K562 (cell line): Measurements from ENCODE around the gene USHBP1. TPM values are rescaled to one million over a fixed set of nuclear protein-coding genes. Genes with fewer than 3 reads are reported as not detected.

Experiments used
- DNMT1 ChIP-seq: fragments of 450-650 bp; IDR thresholded peaks from 2 replicates; pipeline ENCODE4 v1.6.1; 2016; ENCODE audit warnings: antibody characterized with exemption, mild to moderate bottlenecking
- ELF1 ChIP-seq: fragments of 200-800 bp; sonication (Bioruptor generic); IDR thresholded peaks from 2 replicates; pipeline ENCODE4 v1.6.1; 2016; ENCODE audit warnings: missing genetic modification characterization, missing compliant biosample characterization
- FOS ChIP-seq: IDR thresholded peaks from 3 replicates; pipeline ENCODE4 v1.6.1; 2011; ENCODE audit not compliant: insufficient read length; ENCODE audit errors: extremely low read depth
- NR4A1 ChIP-seq, 2 experiments: fragments of 250-450 bp in 1 of 2; fragments of 450-650 bp in 1 of 2; sonication (Bioruptor Pico) in 1 of 2; IDR thresholded peaks; 2 replicates each; pipeline versions ENCODE4 v1.4.0 to v1.6.1; 2016 to 2020; ENCODE audit warnings: mild to moderate bottlenecking in 2 of 2, missing compliant biosample characterization in 1 of 2, missing genetic modification characterization in 1 of 2, moderate library complexity in 1 of 2
- PBX2 ChIP-seq, 2 experiments: IDR thresholded peaks in 1 of 2; conservative IDR thresholded peaks in 1 of 2; 2 replicates each; pipeline ENCODE4 v1.6.1; 2016; ENCODE audit warnings: low read depth in 2 of 2, mild to moderate bottlenecking in 1 of 2, missing compliant biosample characterization in 1 of 2, missing genetic modification characterization in 1 of 2, moderate library complexity in 1 of 2
- PKNOX1 ChIP-seq: fragments of 450-650 bp; IDR thresholded peaks from 2 replicates; pipeline ENCODE4 v1.6.1; 2016
- RBFOX2 ChIP-seq: fragments of 200-400 bp; formaldehyde crosslinking; IDR thresholded peaks from 2 replicates; pipeline ENCODE4 v1.6.1; 2017; ENCODE audit warnings: low read depth, mild to moderate bottlenecking, low read length, moderate library complexity
- RBM17 ChIP-seq: fragments of 200-400 bp; formaldehyde crosslinking; IDR thresholded peaks from 2 replicates; pipeline ENCODE4 v1.6.1; 2017; ENCODE audit warnings: low read depth, mild to moderate bottlenecking, low read length, borderline replicate concordance
- TAF15 ChIP-seq: fragments of 200-400 bp; formaldehyde crosslinking; IDR thresholded peaks from 2 replicates; pipeline ENCODE4 v1.6.1; 2017; ENCODE audit warnings: mild to moderate bottlenecking, low read depth, low read length, moderate library complexity
- ZBTB5 ChIP-seq: fragments of 450-650 bp; IDR thresholded peaks from 2 replicates; pipeline ENCODE4 v1.6.1; 2017; ENCODE audit warnings: antibody characterized with exemption
- ZNF174 ChIP-seq: fragments of 250-450 bp; sonication (Bioruptor Pico); IDR thresholded peaks from 2 replicates; pipeline ENCODE4 v1.4.0; 2020; ENCODE audit warnings: mild to moderate bottlenecking
- polyA plus RNA-seq, 8 experiments: library from polyadenylated mRNA; depleted of rRNA in 4 of 8; stranded (reverse) in 5 of 8; unstranded in 3 of 8; fragments of >200 nt; fragmentation: Nextera tagmentation in 2 of 8; fragmentation: Illumina TruSeq in 1 of 8; extraction: Ambion mirVana in 2 of 8; extraction: Trizol in 1 of 8; gene quantifications; 2 replicates each; pipeline versions ENCODE4 v1.2.1 to v1.2.3, GENCODE V29; 2011 to 2014; ENCODE audit warnings: inconsistent platforms in 1 of 8, missing spikeins in 1 of 8
- total RNA-seq, 7 experiments: library from RNA; depleted of rRNA in 6 of 7; stranded (reverse); fragments of >200 nt in 6 of 7; fragmentation: Illumina TruSeq in 2 of 7; extraction: Trizol in 2 of 7; gene quantifications; 2 replicates each; pipeline versions ENCODE4 v1.2.1 to v1.2.3, GENCODE V29; 2011 to 2021; ENCODE audit warnings: low replicate concordance in 1 of 7

Gene USHBP1
- total and polyA plus RNA-seq, 9 of the 15 experiments (the other 6 are each of a cell fraction or from before 2014, with no cell fraction given) = 0.03 to 0.10 (median 0.05) TPM; not detected in 5

- TF ChIP-seq PBX2 (CRISPR knock-in tag; IDR thresholded peaks at IDR 0.05; ENCODE audit: low read depth) (no peak), PBX2 (tag; conservative IDR thresholded peaks at IDR 0.05; ENCODE audit: low read depth) (no peak), RBM17 (no peak), ELF1 (tag) (peak; percentile 93), ZNF174 (CRISPR knock-in tag) (no peak), DNMT1 (no peak), NR4A1 (CRISPR knock-in tag; IDR thresholded peaks at IDR 0.05) (0 out of 2 replicates have a peak, but pooled peaks have one; percentile 25), NR4A1 (tag; IDR thresholded peaks at IDR 0.05) (no peak), PKNOX1 (peak; percentile 76), ZBTB5 (peak; percentile 99), TAF15 (no peak), RBFOX2 (peak; percentile 83), FOS (peak; percentile 99)
Observed at GRCh38 chr19:17309198-17309964, 44.8 kb upstream of the USHBP1 start, which contains the start of gene DDA1 (continued).
